Thoracic aorta (tissue), 2 donors: ENCODE measurements around the gene AFF1. TPM values are rescaled to one million over a fixed set of nuclear protein-coding genes. Genes with fewer than 3 reads are reported as not detected.

Experiments
- ATAC-seq: fragments of 150-250 bp; one replicate; pipeline ENCODE4 v1.8.0; 2017; ENCODE audit warnings: low read depth; ENCODE audit not compliant: insufficient number of reproducible peaks, low FRiP score
- DNase-seq: peaks from one replicate; pipeline ENCODE4 v3.0.0-alpha.2; 2020; ENCODE audit warnings: low spot score
- H3K27ac ChIP-seq, 2 donors: fragments of 200-600 bp; sonication (generic); 1 replicate in 1 of 2; 2 replicates in 1 of 2; pipeline ENCODE4 v1.5.1; 2016; ENCODE audit warnings: mild to moderate bottlenecking in 2 of 2, moderate library complexity in 2 of 2
- H3K27me3 ChIP-seq: fragments of 200-600 bp; sonication (generic); replicated peaks from 2 replicates; pipeline ENCODE4 v1.6.0; 2016; ENCODE audit warnings: mild to moderate bottlenecking; ENCODE audit not compliant: insufficient read depth
- H3K36me3 ChIP-seq: fragments of 200-600 bp; sonication (generic); one replicate; pipeline ENCODE4 v1.5.1; 2016
- H3K4me1 ChIP-seq, 2 donors: fragments of 200-600 bp; sonication (generic); 1 replicate in 1 of 2; 2 replicates in 1 of 2; pipeline versions ENCODE4 v1.5.1 to v1.6.0; 2016; ENCODE audit warnings: low read depth in 2 of 2, mild to moderate bottlenecking in 1 of 2; ENCODE audit not compliant: control insufficient read depth in 1 of 2
- H3K4me3 ChIP-seq: fragments of 200-600 bp; sonication (generic); 2 replicates; pipeline ENCODE4 v1.5.1; 2016; ENCODE audit warnings: mild to moderate bottlenecking
- H3K9me3 ChIP-seq: fragments of 200-600 bp; sonication (generic); 2 replicates; pipeline ENCODE4 v1.5.1; 2016
- total RNA-seq, 2 donors: library from RNA; depleted of rRNA; stranded (reverse); fragments of >200 nt; gene quantifications; one replicate each; pipeline versions ENCODE4 v1.1.0 to v1.2.3, GENCODE V29; 2016
- TF ChIP-seq, protein P1 (sequence below): fragments of 200-600 bp; sonication (generic); IDR thresholded peaks from one replicate; pipeline ENCODE4 v1.5.1; 2019; ENCODE audit warnings: antibody characterized with exemption

AFF1 gene
- total RNA-seq, 2 donors from 2014 or later = 51.9 to 93.2 TPM

DNA sequence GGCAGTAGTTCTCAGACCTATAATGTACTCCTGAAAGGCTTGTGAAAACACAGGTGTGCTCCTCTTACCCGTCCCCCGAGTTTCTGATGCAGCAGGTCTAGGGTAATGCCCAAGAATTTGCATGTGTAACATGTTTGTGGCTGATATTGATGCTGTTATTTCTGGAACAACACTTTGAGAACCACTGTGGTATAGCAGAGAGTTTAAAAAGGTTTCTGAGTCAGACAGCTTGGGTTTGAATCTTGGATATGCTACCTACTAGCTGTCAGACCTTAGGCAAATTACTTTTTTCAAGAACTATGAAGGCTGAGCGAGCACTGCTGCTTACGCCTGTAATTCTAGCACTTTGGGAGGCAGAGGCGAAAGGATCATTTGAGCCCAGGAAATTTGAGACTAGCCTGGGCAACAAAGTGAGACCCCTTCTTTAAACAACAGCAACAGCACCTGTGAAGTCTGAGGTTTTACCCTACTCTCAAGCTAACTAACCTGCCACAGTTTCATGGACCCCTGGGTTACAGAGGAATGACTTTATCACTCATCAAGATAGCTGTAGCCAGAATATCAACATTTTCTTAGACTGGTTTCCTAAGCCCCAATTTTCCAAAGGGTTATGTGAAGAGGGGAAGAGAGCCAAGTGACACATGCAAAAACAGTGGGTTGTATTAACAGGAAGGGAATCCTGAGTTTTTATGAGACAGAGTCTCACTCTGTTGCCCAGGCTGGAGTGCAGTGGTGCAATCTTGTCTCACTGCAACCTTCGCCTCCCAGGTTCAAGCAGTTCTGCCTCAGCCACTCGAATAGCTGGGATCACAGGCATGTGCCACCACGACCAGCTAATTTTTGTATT lies 5.1 kb downstream of the AFF1 start:
- H3K4me1 ChIP-seq = peaks cover 27 to 60% of the 10 kb centered on the region in 2 donors
- ATAC-seq (no peak), DNase-seq (no peak)
- TF ChIP-seq, protein P1, sequence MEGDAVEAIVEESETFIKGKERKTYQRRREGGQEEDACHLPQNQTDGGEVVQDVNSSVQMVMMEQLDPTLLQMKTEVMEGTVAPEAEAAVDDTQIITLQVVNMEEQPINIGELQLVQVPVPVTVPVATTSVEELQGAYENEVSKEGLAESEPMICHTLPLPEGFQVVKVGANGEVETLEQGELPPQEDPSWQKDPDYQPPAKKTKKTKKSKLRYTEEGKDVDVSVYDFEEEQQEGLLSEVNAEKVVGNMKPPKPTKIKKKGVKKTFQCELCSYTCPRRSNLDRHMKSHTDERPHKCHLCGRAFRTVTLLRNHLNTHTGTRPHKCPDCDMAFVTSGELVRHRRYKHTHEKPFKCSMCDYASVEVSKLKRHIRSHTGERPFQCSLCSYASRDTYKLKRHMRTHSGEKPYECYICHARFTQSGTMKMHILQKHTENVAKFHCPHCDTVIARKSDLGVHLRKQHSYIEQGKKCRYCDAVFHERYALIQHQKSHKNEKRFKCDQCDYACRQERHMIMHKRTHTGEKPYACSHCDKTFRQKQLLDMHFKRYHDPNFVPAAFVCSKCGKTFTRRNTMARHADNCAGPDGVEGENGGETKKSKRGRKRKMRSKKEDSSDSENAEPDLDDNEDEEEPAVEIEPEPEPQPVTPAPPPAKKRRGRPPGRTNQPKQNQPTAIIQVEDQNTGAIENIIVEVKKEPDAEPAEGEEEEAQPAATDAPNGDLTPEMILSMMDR = no peak
- peak overlapping the region; percentile 35 to 59 for H3K27ac ChIP-seq
- H3K27me3 ChIP-seq = no peaks in the 10 kb centered on the region
- peak overlapping the region; percentile 16 for H3K4me3 ChIP-seq
- no peaks in the 10 kb centered on the region for H3K36me3 ChIP-seq
- H3K9me3 ChIP-seq = no peaks in the 10 kb centered on the region

DNA sequence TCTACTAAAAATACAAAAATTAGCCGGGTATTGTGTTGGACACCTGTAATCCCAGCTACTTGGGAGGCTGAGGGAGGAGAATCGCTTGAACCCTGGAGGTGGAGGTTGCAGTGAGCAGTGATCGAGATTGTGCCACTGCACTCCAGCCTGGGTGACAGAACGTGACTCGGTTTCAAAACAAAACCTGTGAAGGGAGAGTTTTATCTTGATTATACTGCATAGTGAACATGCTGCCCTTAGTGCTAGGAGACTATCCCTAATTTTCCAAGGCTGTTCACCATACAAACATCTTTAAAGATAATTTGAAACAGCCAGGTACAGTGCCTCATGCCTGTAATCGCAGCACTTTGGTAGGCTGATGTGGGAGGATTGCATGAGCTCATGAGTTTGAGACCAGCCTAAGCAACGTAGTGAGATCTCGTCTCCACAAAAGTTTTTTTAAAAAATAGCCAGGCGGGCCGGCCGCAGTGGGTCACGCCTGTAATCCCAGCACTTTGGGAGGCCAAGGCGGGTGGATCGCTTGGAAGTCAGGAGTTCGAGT lies 6.2 kb downstream of the AFF1 start:
- TF ChIP-seq, protein P1 = no peak

DNA sequence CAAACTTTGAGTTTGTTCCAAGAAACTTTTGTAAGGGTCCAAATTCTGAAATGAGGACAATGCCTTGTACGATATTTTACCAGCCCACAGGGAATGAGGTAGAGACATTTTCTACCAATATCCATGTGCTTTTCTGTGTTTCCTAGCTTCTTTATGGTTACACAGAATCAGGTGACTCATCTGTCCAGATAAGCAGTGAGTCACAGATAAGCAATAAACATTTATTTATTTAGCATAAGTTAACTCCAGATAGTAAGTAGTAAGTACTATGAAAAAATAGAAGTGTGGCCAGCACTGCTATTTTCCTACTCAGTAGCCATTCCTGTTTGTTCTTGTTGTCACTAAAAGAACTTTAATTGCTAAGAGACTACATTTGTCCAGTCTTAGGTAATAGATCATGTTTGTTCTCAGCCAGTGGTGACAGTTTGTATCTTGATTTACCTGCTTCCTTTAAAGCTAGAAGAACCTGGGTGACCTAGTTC lies 7.4 kb downstream of the AFF1 start:
- no peak for ATAC-seq
- no peaks in the 10 kb centered on the region for H3K36me3 ChIP-seq
- TF ChIP-seq, protein P1 = no peak
- H3K4me1 ChIP-seq = peaks cover 29 to 52% of the 10 kb centered on the region in 2 donors
- no peaks in the 10 kb centered on the region for H3K27me3 ChIP-seq
- no peak for DNase-seq
- H3K4me3 ChIP-seq = no peak overlapping the region
- H3K9me3 ChIP-seq = no peaks in the 10 kb centered on the region
- H3K27ac ChIP-seq = no peak overlapping the region

More for the DNA sequence above, 6.2 kb downstream of the AFF1 start:
- Histone ChIP-seq H3K27ac (peak overlapping the region in 1 of 2 donors; percentile 59), H3K36me3 (no peaks in the 10 kb centered on the region), H3K4me1 (peaks cover 29 to 61% of the 10 kb centered on the region in 2 donors), H3K27me3 (no peaks in the 10 kb centered on the region), H3K9me3 (no peaks in the 10 kb centered on the region), H3K4me3 (no peak overlapping the region)
- DNase-seq (no peak), ATAC-seq (no peak)

DNA sequence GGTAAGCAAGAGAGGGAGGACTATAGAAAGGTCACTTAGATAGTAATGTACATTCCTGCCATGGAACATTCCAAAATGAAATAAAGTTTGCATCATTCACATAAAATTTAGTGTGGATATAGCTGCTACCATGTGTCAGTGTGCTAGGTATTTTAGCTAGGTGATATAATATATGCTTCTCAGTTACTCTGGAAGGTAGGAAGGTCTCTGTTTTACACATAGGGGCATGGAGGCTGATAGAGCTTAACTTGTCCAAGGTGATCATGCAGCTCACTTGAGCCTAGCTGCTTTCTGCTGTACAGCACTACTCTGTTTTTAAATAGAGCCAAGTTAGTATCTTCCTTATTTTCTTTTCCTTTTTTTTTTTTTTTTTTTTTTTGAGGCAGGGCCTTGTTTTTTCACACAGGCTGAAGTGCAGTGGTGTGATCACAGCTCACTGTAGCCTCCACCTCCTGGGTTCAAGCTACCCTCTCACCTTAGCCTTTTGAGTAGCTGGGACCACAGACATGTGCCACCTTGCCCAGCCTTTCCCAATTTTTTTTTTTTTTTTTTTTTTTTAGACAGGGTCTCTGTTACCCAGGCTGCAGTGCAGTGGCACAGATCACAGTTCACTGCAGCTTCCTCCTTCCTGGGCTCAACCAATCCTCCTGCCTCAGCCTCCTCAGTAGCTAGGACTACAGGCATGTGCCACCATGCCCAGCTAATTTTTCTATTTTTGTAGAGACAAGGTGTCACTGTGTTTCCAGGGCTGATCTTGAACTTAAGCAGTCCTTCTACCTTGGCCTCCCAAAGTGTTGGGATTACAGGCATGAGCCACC lies 10.4 kb downstream of the AFF1 start:
- no peak overlapping the region for H3K27ac ChIP-seq
- H3K36me3 ChIP-seq = no peaks in the 10 kb centered on the region
- H3K4me3 ChIP-seq = no peak overlapping the region
- TF ChIP-seq, protein P1 = no peak
- H3K27me3 ChIP-seq = no peaks in the 10 kb centered on the region
- no peaks in the 10 kb centered on the region for H3K9me3 ChIP-seq
- peaks cover 14 to 27% of the 10 kb centered on the region in 2 donors for H3K4me1 ChIP-seq
- DNase-seq = no peak
- ATAC-seq = no peak
